Suprapubic skin (tissue), 4 donors: ENCODE measurements around the gene C1orf74. TPM values are rescaled to one million over a fixed set of nuclear protein-coding genes. Genes with fewer than 3 reads are reported as not detected.

Source experiments
- DNase-seq, 2 donors: peaks; one replicate each; pipeline ENCODE4 v3.0.0-alpha.2; 2019; ENCODE audit warnings: low spot score in 2 of 2
- H3K27ac ChIP-seq: fragments of 200-600 bp; sonication (generic); one replicate; pipeline ENCODE4 v1.5.1; 2019
- H3K27me3 ChIP-seq: fragments of 200-600 bp; sonication (generic); one replicate; pipeline ENCODE4 v1.5.1; 2019
- H3K36me3 ChIP-seq: fragments of 200-600 bp; sonication (generic); one replicate; pipeline ENCODE4 v1.5.1; 2019
- H3K4me1 ChIP-seq: fragments of 200-600 bp; sonication (generic); one replicate; pipeline ENCODE4 v1.5.1; 2019
- H3K4me3 ChIP-seq: fragments of 200-600 bp; sonication (generic); one replicate; pipeline ENCODE4 v1.5.1; 2019; ENCODE audit warnings: mild to moderate bottlenecking
- H3K9me3 ChIP-seq: fragments of 200-600 bp; sonication (generic); one replicate; pipeline ENCODE4 v1.5.1; 2019
- CTCF ChIP-seq, 2 donors: fragments of 200-600 bp in 1 of 2; fragments of 450-650 bp in 1 of 2; sonication (generic) in 1 of 2; IDR thresholded peaks; one replicate each; pipeline ENCODE4 v1.5.1; 2016 to 2019; ENCODE audit warnings: antibody characterized with exemption in 2 of 2, mild to moderate bottlenecking in 1 of 2, moderate library complexity in 1 of 2
- EP300 ChIP-seq: sonication (generic); formaldehyde crosslinking; IDR thresholded peaks from one replicate; pipeline ENCODE4 v1.6.1; 2017; ENCODE audit warnings: antibody characterized with exemption
- POLR2A ChIP-seq, 2 donors: fragments of 450-650 bp; IDR thresholded peaks; one replicate each; pipeline ENCODE4 v1.6.1; 2017; ENCODE audit warnings: antibody characterized with exemption in 2 of 2, mild to moderate bottlenecking in 2 of 2, moderate library complexity in 2 of 2
- POLR2AphosphoS5 ChIP-seq, 3 donors: sonication (generic); formaldehyde crosslinking; IDR thresholded peaks; one replicate each; pipeline ENCODE4 v1.6.1; 2017; ENCODE audit warnings: antibody characterized with exemption in 3 of 3
- WGBS: methylation state at CpG from one replicate; pipeline ENCODE4 v1.1.5; 2018; 5-methylcytosine and 5-hydroxymethylcytosine counted together
- total RNA-seq, 4 donors: library from RNA; depleted of rRNA; stranded (reverse); fragments of >200 nt; gene quantifications; one replicate each; pipeline ENCODE4 v1.1.0, GENCODE V29; 2016

The C1orf74 gene
- total RNA-seq, 4 donors from 2014 or later: 10.1 to 18.1 (median 15.1) TPM

GRCh38 chr1:209817691-209818090 is 33.3 kb upstream of the C1orf74 start:
- no peaks in the 10 kb centered on the region for H3K27me3 ChIP-seq
- no peak for DNase-seq
- H3K4me1 ChIP-seq: peaks cover 28% of the 10 kb centered on the region
- H3K4me3 ChIP-seq: no peak overlapping the region
- no peaks in the 10 kb centered on the region for H3K9me3 ChIP-seq
- no peak for TF ChIP-seq POLR2A (IDR thresholded peaks at IDR 0.05)
- 92% methylated on average over 1 of the region's 1 CpG for WGBS
- no peak overlapping the region for H3K27ac ChIP-seq
- no peaks in the 10 kb centered on the region for H3K36me3 ChIP-seq

- 70% methylated on average over 3 of the region's 3 CpGs for WGBS
- Histone ChIP-seq H3K36me3 (no peaks in the 10 kb centered on the region), H3K9me3 (no peaks in the 10 kb centered on the region), H3K27me3 (no peaks in the 10 kb centered on the region), H3K27ac (peak overlapping the region; percentile 93), H3K4me1 (peaks cover 28% of the 10 kb centered on the region), H3K4me3 (no peak overlapping the region)
- TF ChIP-seq POLR2A (IDR thresholded peaks at IDR 0.05) (no peak), EP300 (no peak), POLR2AphosphoS5 (IDR thresholded peaks at IDR 0.05) (no peak), CTCF (IDR thresholded peaks at IDR 0.05) (no peak)
- DNase-seq: no peak
Measured at GRCh38 chr1:209816923-209817322, 32.6 kb upstream of the C1orf74 start.

GRCh38 chr1:209815931-209816341 is 31.6 kb upstream of the C1orf74 start:
- Histone ChIP-seq H3K4me3 (peak overlapping the region; percentile 12), H3K27ac (peak overlapping the region; percentile 93), H3K9me3 (no peaks in the 10 kb centered on the region), H3K4me1 (peaks cover 28% of the 10 kb centered on the region), H3K36me3 (no peaks in the 10 kb centered on the region), H3K27me3 (no peaks in the 10 kb centered on the region)
- no peak for TF ChIP-seq CTCF (IDR thresholded peaks at IDR 0.05)
- TF ChIP-seq EP300: no peak
- TF ChIP-seq POLR2AphosphoS5 (IDR thresholded peaks at IDR 0.05): peak in 1 of 3 donors; percentile 78
- DNase-seq: peak; percentile 80 to 83
- WGBS: 53% methylated on average over 3 of the region's 6 CpGs

GRCh38 chr1:209815490-209815889 is 31.1 kb upstream of the C1orf74 start:
- Histone ChIP-seq H3K9me3 (no peaks in the 10 kb centered on the region), H3K36me3 (no peaks in the 10 kb centered on the region), H3K27me3 (no peaks in the 10 kb centered on the region), H3K4me3 (no peak overlapping the region), H3K4me1 (peaks cover 28% of the 10 kb centered on the region), H3K27ac (peak overlapping the region; percentile 93)
- TF ChIP-seq CTCF (IDR thresholded peaks at IDR 0.05) (no peak), POLR2AphosphoS5 (IDR thresholded peaks at IDR 0.05) (no peak), POLR2A (IDR thresholded peaks at IDR 0.05) (no peak), EP300 (no peak)
- WGBS: 46% methylated on average over 3 of the region's 3 CpGs
- DNase-seq: no peak

GRCh38 chr1:209813902-209814301 is 29.5 kb upstream of the C1orf74 start:
- H3K27ac ChIP-seq: no peak overlapping the region
- TF ChIP-seq POLR2AphosphoS5 (IDR thresholded peaks at IDR 0.05) (no peak), EP300 (no peak), CTCF (IDR thresholded peaks at IDR 0.05) (no peak), POLR2A (IDR thresholded peaks at IDR 0.05) (no peak)
- DNase-seq: no peak
- no peaks in the 10 kb centered on the region for H3K36me3 ChIP-seq
- no peaks in the 10 kb centered on the region for H3K9me3 ChIP-seq
- H3K4me1 ChIP-seq: peaks cover 28% of the 10 kb centered on the region
- no peaks in the 10 kb centered on the region for H3K27me3 ChIP-seq
- WGBS: 85% methylated on average over 4 of the region's 4 CpGs
- H3K4me3 ChIP-seq: no peak overlapping the region

- Histone ChIP-seq H3K9me3 (no peaks in the 10 kb centered on the region), H3K4me3 (no peak overlapping the region), H3K36me3 (no peaks in the 10 kb centered on the region), H3K27me3 (no peaks in the 10 kb centered on the region), H3K4me1 (peaks cover 31% of the 10 kb centered on the region), H3K27ac (no peak overlapping the region)
- 75% methylated on average over 5 of the region's 5 CpGs for WGBS
- no peak for DNase-seq
- no peak for TF ChIP-seq CTCF (IDR thresholded peaks at IDR 0.05)
- TF ChIP-seq POLR2AphosphoS5 (IDR thresholded peaks at IDR 0.05): no peak
- no peak for TF ChIP-seq EP300
- TF ChIP-seq POLR2A (IDR thresholded peaks at IDR 0.05): no peak
Measured at GRCh38 chr1:209810783-209811182, 26.4 kb upstream of the C1orf74 start.
